HepG2 (cell line): ENCODE results near the gene NR1I2. TPM values are rescaled to one million over a fixed set of nuclear protein-coding genes. Genes with fewer than 3 reads are reported as not detected.

Experiments
- BATF2 ChIP-seq: sonication (generic); formaldehyde crosslinking; IDR thresholded peaks from 2 replicates; pipeline ENCODE4 v1.8.0; 2022; ENCODE audit warnings: mild to moderate bottlenecking, missing genetic modification reagents, moderate library complexity
- EEA1 ChIP-seq: sonication (generic); formaldehyde crosslinking; IDR thresholded peaks from 2 replicates; pipeline ENCODE4 v1.5.1; 2020; ENCODE audit warnings: mild to moderate bottlenecking, missing genetic modification reagents, borderline replicate concordance
- EED ChIP-seq: sonication (generic); formaldehyde crosslinking; IDR thresholded peaks from 2 replicates; pipeline ENCODE4 v1.5.0; 2020; ENCODE audit warnings: mild to moderate bottlenecking, missing genetic modification reagents
- GPN1 ChIP-seq: sonication (generic); formaldehyde crosslinking; IDR thresholded peaks from 2 replicates; pipeline ENCODE4 v1.5.1; 2020; ENCODE audit warnings: missing genetic modification reagents, borderline replicate concordance
- HNRNPUL1 ChIP-seq: fragments of 200-400 bp; formaldehyde crosslinking; IDR thresholded peaks from 2 replicates; pipeline ENCODE4 v1.6.1; 2017; ENCODE audit warnings: low read depth, mild to moderate bottlenecking, low read length, moderate library complexity
- IRF9 ChIP-seq: sonication (generic); formaldehyde crosslinking; IDR thresholded peaks from 2 replicates; pipeline ENCODE4 v1.8.0; 2022; ENCODE audit warnings: missing genetic modification reagents, mild to moderate bottlenecking, borderline replicate concordance
- JUNB ChIP-seq: sonication (generic); formaldehyde crosslinking; IDR thresholded peaks from 2 replicates; pipeline ENCODE4 v1.8.0; 2022; ENCODE audit warnings: missing genetic modification reagents, mild to moderate bottlenecking, borderline replicate concordance
- KDM1A ChIP-seq: IDR thresholded peaks from 2 replicates; pipeline ENCODE4 v1.6.1; 2016; ENCODE audit warnings: missing compliant biosample characterization
- MTERF4 ChIP-seq: sonication (generic); formaldehyde crosslinking; IDR thresholded peaks from 2 replicates; pipeline ENCODE4 v1.8.0; 2023; ENCODE audit warnings: mild to moderate bottlenecking, missing genetic modification reagents
- NFATC3 ChIP-seq: sonication (generic); formaldehyde crosslinking; IDR thresholded peaks from 2 replicates; pipeline ENCODE4 v1.5.1; 2020; ENCODE audit warnings: mild to moderate bottlenecking, missing genetic modification reagents
- POGK ChIP-seq: sonication (generic); formaldehyde crosslinking; conservative IDR thresholded peaks from 2 replicates; pipeline ENCODE4 v1.8.0; 2022; ENCODE audit warnings: mild to moderate bottlenecking, moderate library complexity, missing genetic modification reagents
- POLR2A ChIP-seq, 2 experiments: IDR thresholded peaks; 2 replicates each; pipeline ENCODE4 v1.6.1; 2011; ENCODE audit warnings: low read depth in 2 of 2, low read length in 2 of 2, mild to moderate bottlenecking in 1 of 2, moderate library complexity in 1 of 2; ENCODE audit not compliant: insufficient read depth in 1 of 2
- SIX1 ChIP-seq: sonication (generic); formaldehyde crosslinking; IDR thresholded peaks from 2 replicates; pipeline ENCODE4 v1.4.0; 2020; ENCODE audit warnings: missing genetic modification reagents, borderline replicate concordance
- SOX13 ChIP-seq, 3 experiments: fragments of 450-650 bp in 1 of 3; sonication (generic) in 1 of 3; formaldehyde crosslinking in 1 of 3; IDR thresholded peaks in 2 of 3; conservative IDR thresholded peaks in 1 of 3; 2 replicates each; pipeline versions ENCODE4 v1.5.0 to v1.6.1; 2016 to 2020; ENCODE audit warnings: antibody characterized with exemption in 1 of 3, mild to moderate bottlenecking in 1 of 3, missing compliant biosample characterization in 1 of 3, missing genetic modification reagents in 1 of 3, moderate library complexity in 1 of 3
- SP5 ChIP-seq: IDR thresholded peaks from 2 replicates; pipeline ENCODE4 v1.6.1; 2016; ENCODE audit warnings: low read depth, borderline replicate concordance
- TBL1XR1 ChIP-seq: fragments of 150-350 bp; IDR thresholded peaks from 2 replicates; pipeline ENCODE4 v1.6.1; 2014; ENCODE audit warnings: borderline replicate concordance, low read length; ENCODE audit not compliant: partially characterized antibody
- TCF7L2 ChIP-seq: IDR thresholded peaks from 2 replicates; pipeline ENCODE4 v1.6.1; 2011; ENCODE audit warnings: mild to moderate bottlenecking, low read depth, low read length, moderate library complexity
- TSC22D2 ChIP-seq: sonication (generic); formaldehyde crosslinking; IDR thresholded peaks from 2 replicates; pipeline ENCODE4 v1.5.1; 2020; ENCODE audit warnings: missing genetic modification reagents, mild to moderate bottlenecking, borderline replicate concordance
- YY1 ChIP-seq: IDR thresholded peaks from 2 replicates; pipeline ENCODE4 v1.6.1; 2011; ENCODE audit warnings: low read length, low read depth, moderate library complexity, mild to moderate bottlenecking; ENCODE audit not compliant: insufficient read depth, insufficient replicate concordance
- ZBTB7A ChIP-seq: sonication (generic); formaldehyde crosslinking; IDR thresholded peaks from 2 replicates; pipeline ENCODE4 v1.8.0; 2022; ENCODE audit warnings: mild to moderate bottlenecking, missing genetic modification reagents
- ZBTB7B ChIP-seq: sonication (generic); formaldehyde crosslinking; IDR thresholded peaks from 2 replicates; pipeline ENCODE4 v1.4.0; 2020; ENCODE audit warnings: missing genetic modification reagents
- ZNF138 ChIP-seq: sonication (generic); formaldehyde crosslinking; IDR thresholded peaks from 2 replicates; pipeline ENCODE4 v1.5.0; 2020; ENCODE audit warnings: mild to moderate bottlenecking, low read depth, missing genetic modification reagents
- ZNF484 ChIP-seq: sonication (generic); formaldehyde crosslinking; IDR thresholded peaks from 2 replicates; pipeline ENCODE4 v1.5.1; 2020; ENCODE audit warnings: mild to moderate bottlenecking, low read depth, missing genetic modification reagents, borderline replicate concordance
- ZNF777 ChIP-seq: sonication (generic); formaldehyde crosslinking; IDR thresholded peaks from 2 replicates; pipeline ENCODE4 v1.4.0; 2020; ENCODE audit warnings: missing genetic modification reagents
- ZNF788 ChIP-seq: sonication (generic); formaldehyde crosslinking; IDR thresholded peaks from 2 replicates; pipeline ENCODE4 v1.5.0; 2020; ENCODE audit warnings: mild to moderate bottlenecking, missing genetic modification reagents, borderline replicate concordance
- polyA plus RNA-seq, 8 experiments: library from polyadenylated mRNA; depleted of rRNA in 3 of 8; stranded (reverse) in 7 of 8; unstranded in 1 of 8; fragments of >200 nt; fragmentation: Illumina TruSeq in 4 of 8; extraction: Trizol in 4 of 8; gene quantifications; 2 replicates each; pipeline versions ENCODE4 v1.2.1 to v1.2.3, GENCODE V29; 2011 to 2016; ENCODE audit warnings: low read depth in 4 of 8, missing spikeins in 1 of 8, mixed read lengths in 1 of 8; ENCODE audit not compliant: insufficient read depth in 1 of 8
- total RNA-seq, 5 experiments: library from RNA; depleted of rRNA; stranded (reverse); fragments of >200 nt; fragmentation: Illumina TruSeq; extraction: Trizol; gene quantifications; 2 replicates each; pipeline ENCODE4 v1.2.3, GENCODE V29; 2016; ENCODE audit warnings: low read depth in 1 of 5

The NR1I2 gene
- total and polyA plus RNA-seq, 2 of the 13 experiments (the other 11 are each of a cell fraction or from before 2014, with no cell fraction given) = 8.8 to 13.4 TPM

- TF ChIP-seq MTERF4 (CRISPR knock-in tag) (no peak), BATF2 (CRISPR knock-in tag) (no peak), POLR2A (IDR thresholded peaks at IDR 0.05; ENCODE audit: insufficient read depth in 1 of 2, low read depth in 2 of 2, low read length in 2 of 2) (peak; percentile 72 to 80), EED (no peak), TBL1XR1 (peak; percentile 65), TCF7L2 (peak; percentile 64; the same call in 1 of the 2 replicates), ZBTB7A (CRISPR knock-in tag) (no peak), NFATC3 (CRISPR knock-in tag) (no peak), SOX13 (IDR thresholded peaks at IDR 0.05) (peak; percentile 93), SOX13 (CRISPR knock-in tag; conservative IDR thresholded peaks at IDR 0.05 in 1 of 2, IDR thresholded peaks at IDR 0.05 in 1 of 2) (peak; percentile 45 to 98; a peak in 2 of 4 replicates), KDM1A (CRISPR knock-in tag) (peak; percentile 86), SIX1 (CRISPR knock-in tag) (no peak), POGK (0 out of 2 replicates have a peak, but pooled peaks have one; percentile 23), ZNF788 (no peak), ZNF138 (CRISPR knock-in tag) (no peak), TSC22D2 (CRISPR knock-in tag) (no peak), SP5 (CRISPR knock-in tag) (peak; percentile 98), IRF9 (no peak), GPN1 (no peak), JUNB (CRISPR knock-in tag) (peak; percentile 92), YY1 (no peak), ZNF484 (CRISPR knock-in tag) (no peak), EEA1 (CRISPR knock-in tag) (no peak), ZNF777 (CRISPR knock-in tag) (no peak), HNRNPUL1 (no peak), ZBTB7B (peak; percentile 71; the same call in 1 of the 2 replicates)
These were observed 13.2 kb downstream of the NR1I2 start (continued) for GRCh38 chr3:119794971-119795612.
